Measurements from ENCODE around the gene SEMA5A. TPM values are rescaled to one million over a fixed set of nuclear protein-coding genes. Genes with fewer than 3 reads are reported as not detected.

The SEMA5A gene
- total and polyA plus RNA-seq, 2 donors (not counting 1 experiment from before 2014, with no cell fraction given) = not detected

GRCh38 chr5:9140202-9140601 lies 405.7 kb downstream of the SEMA5A start:
- Histone ChIP-seq H4K20me1 (ENCODE audit: control insufficient read depth, insufficient read depth, low read length, poor library complexity, severe bottlenecking) (no peaks in the 10 kb centered on the region), H3K27ac (ENCODE audit: low read length in 2 of 2) (no peak overlapping the region), H3K79me2 (ENCODE audit: control insufficient read depth, insufficient read depth, low read length) (no peaks in the 10 kb centered on the region), H3K4me1 (ENCODE audit: control insufficient read depth in 2 of 2, insufficient read depth in 2 of 2, low read length in 2 of 2) (no peaks in the 10 kb centered on the region), H3K27me3 (replicated peaks in 1 of 4; ENCODE audit: control extremely low read depth in 1 of 4, control insufficient read depth in 3 of 4, insufficient read depth in 4 of 4, low read length in 3 of 4) (no peaks in the 10 kb centered on the region), H3K36me3 (replicated peaks in 1 of 2; ENCODE audit: control extremely low read depth in 1 of 2, control insufficient read depth in 1 of 2, extremely low read depth in 1 of 2, insufficient read depth in 2 of 2, low read length in 1 of 2) (no peaks in the 10 kb centered on the region), H2AFZ (ENCODE audit: insufficient read depth, low read depth, low read length, poor library complexity, severe bottlenecking) (no peak overlapping the region), H3K9me3 (ENCODE audit: control extremely low read depth in 1 of 3, control insufficient read depth in 2 of 3, insufficient read depth in 1 of 3, low read length in 2 of 3) (peaks cover 0 to 3% (median 0%) of the 10 kb centered on the region in 3 donors), H3K9ac (ENCODE audit: low read length) (no peak overlapping the region), H3K4me3 (ENCODE audit: control extremely low read depth in 1 of 5, extremely low read depth in 1 of 5, insufficient read depth in 1 of 5, low read depth in 2 of 5, low read length in 4 of 5) (no peak overlapping the region), H3K4me2 (replicated peaks; ENCODE audit: low read depth, low read length, poor library complexity, severe bottlenecking) (no peak overlapping the region)
- WGBS (ENCODE audit: insufficient coverage) = 90% methylated on average over 2 of the region's 4 CpGs
- intact Hi-C loops (cut with micrococcal nuclease) = no loop called here
- ATAC-seq (ENCODE audit: low read depth) = no peak
- CTCF ChIA-PET = no interaction called here
- H3K9me3 Mint-ChIP-seq (ENCODE audit: insufficient read depth) = no peaks in the 10 kb centered on the region
- DNase-seq = no peak
- H3K27me3 Mint-ChIP-seq = no peaks in the 10 kb centered on the region
- no peaks in the 10 kb centered on the region for H3K4me1 Mint-ChIP-seq
- no peak overlapping the region for H3K27ac Mint-ChIP-seq
- H3K4me3 Mint-ChIP-seq = no peak overlapping the region
- POLR2A ChIA-PET = no interaction called here
- TF ChIP-seq EZH2 (IDR thresholded peaks at IDR 0.05; ENCODE audit: borderline replicate concordance, insufficient read depth, low read depth, low read length, poor library complexity, severe bottlenecking) = no peak
- TF ChIP-seq CTCF (IDR thresholded peaks at IDR 0.05) = no peak

- H3K27ac Mint-ChIP-seq = no peak overlapping the region
- H3K4me1 Mint-ChIP-seq = no peaks in the 10 kb centered on the region
- TF ChIP-seq CTCF (IDR thresholded peaks at IDR 0.05) = no peak
- no peak for TF ChIP-seq EZH2 (IDR thresholded peaks at IDR 0.05; ENCODE audit: borderline replicate concordance, insufficient read depth, low read depth, low read length, poor library complexity, severe bottlenecking)
- no peak overlapping the region for H3K4me3 Mint-ChIP-seq
- Histone ChIP-seq H3K4me3 (ENCODE audit: control extremely low read depth in 1 of 5, extremely low read depth in 1 of 5, insufficient read depth in 1 of 5, low read depth in 2 of 5, low read length in 4 of 5) (no peak overlapping the region), H3K27me3 (replicated peaks in 1 of 4; ENCODE audit: control extremely low read depth in 1 of 4, control insufficient read depth in 3 of 4, insufficient read depth in 4 of 4, low read length in 3 of 4) (no peaks in the 10 kb centered on the region), H3K4me2 (replicated peaks; ENCODE audit: low read depth, low read length, poor library complexity, severe bottlenecking) (no peak overlapping the region), H4K20me1 (ENCODE audit: control insufficient read depth, insufficient read depth, low read length, poor library complexity, severe bottlenecking) (no peaks in the 10 kb centered on the region), H3K4me1 (ENCODE audit: control insufficient read depth in 2 of 2, insufficient read depth in 2 of 2, low read length in 2 of 2) (no peaks in the 10 kb centered on the region), H3K79me2 (ENCODE audit: control insufficient read depth, insufficient read depth, low read length) (no peaks in the 10 kb centered on the region), H3K9me3 (ENCODE audit: control extremely low read depth in 1 of 3, control insufficient read depth in 2 of 3, insufficient read depth in 1 of 3, low read length in 2 of 3) (peaks cover 0 to 4% (median 0%) of the 10 kb centered on the region in 3 donors), H3K9ac (ENCODE audit: low read length) (no peak overlapping the region), H2AFZ (ENCODE audit: insufficient read depth, low read depth, low read length, poor library complexity, severe bottlenecking) (no peak overlapping the region), H3K36me3 (replicated peaks in 1 of 2; ENCODE audit: control extremely low read depth in 1 of 2, control insufficient read depth in 1 of 2, extremely low read depth in 1 of 2, insufficient read depth in 2 of 2, low read length in 1 of 2) (no peaks in the 10 kb centered on the region), H3K27ac (ENCODE audit: low read length in 2 of 2) (no peak overlapping the region)
- H3K27me3 Mint-ChIP-seq = no peaks in the 10 kb centered on the region
- DNase-seq (no peak), ATAC-seq (ENCODE audit: low read depth) (no peak)
- intact Hi-C loops (cut with micrococcal nuclease) = no loop called here
- H3K9me3 Mint-ChIP-seq (ENCODE audit: insufficient read depth) = no peaks in the 10 kb centered on the region
- ChIA-PET CTCF (no interaction called here), POLR2A (no interaction called here)
These were observed 406.5 kb downstream of the SEMA5A start for GRCh38 chr5:9139344-9139743.

Measured in B cell (primary cell).